HepG2 (cell line): ENCODE data around the gene VSIG8. TPM values are rescaled to one million over a fixed set of nuclear protein-coding genes. Genes with fewer than 3 reads are reported as not detected.

ENCODE experiments used
- JARID2 ChIP-seq: sonication (generic); formaldehyde crosslinking; IDR thresholded peaks from 2 replicates; pipeline ENCODE4 v1.8.1; 2023; ENCODE audit warnings: missing genetic modification reagents, inconsistent platforms; ENCODE audit not compliant: insufficient replicate concordance
- ZNF207 ChIP-seq: fragments of 450-650 bp; IDR thresholded peaks from 2 replicates; pipeline ENCODE4 v1.6.1; 2016; ENCODE audit warnings: antibody characterized with exemption, borderline replicate concordance
- ZNF790 ChIP-seq: sonication (generic); formaldehyde crosslinking; IDR thresholded peaks from 2 replicates; pipeline ENCODE4 v1.8.0; 2022; ENCODE audit warnings: missing genetic modification reagents, mild to moderate bottlenecking, borderline replicate concordance
- polyA plus RNA-seq, 8 experiments: library from polyadenylated mRNA; depleted of rRNA in 3 of 8; stranded (reverse) in 7 of 8; unstranded in 1 of 8; fragments of >200 nt; fragmentation: Illumina TruSeq in 4 of 8; extraction: Trizol in 4 of 8; gene quantifications; 2 replicates each; pipeline versions ENCODE4 v1.2.1 to v1.2.3, GENCODE V29; 2011 to 2016; ENCODE audit warnings: low read depth in 4 of 8, missing spikeins in 1 of 8, mixed read lengths in 1 of 8; ENCODE audit not compliant: insufficient read depth in 1 of 8
- total RNA-seq, 5 experiments: library from RNA; depleted of rRNA; stranded (reverse); fragments of >200 nt; fragmentation: Illumina TruSeq; extraction: Trizol; gene quantifications; 2 replicates each; pipeline ENCODE4 v1.2.3, GENCODE V29; 2016; ENCODE audit warnings: low read depth in 1 of 5
- TF ChIP-seq, protein P1 (sequence below): sonication (generic); formaldehyde crosslinking; IDR thresholded peaks from 2 replicates; pipeline ENCODE4 v1.4.0; 2020; ENCODE audit warnings: mild to moderate bottlenecking, missing genetic modification reagents
- TF ChIP-seq, protein P2 (sequence below): sonication (generic); formaldehyde crosslinking; IDR thresholded peaks from 2 replicates; pipeline ENCODE4; 2020; ENCODE audit warnings: missing genetic modification reagents, mild to moderate bottlenecking, borderline replicate concordance

VSIG8 gene
- total and polyA plus RNA-seq, 2 of the 13 experiments (the other 11 are each of a cell fraction or from before 2014, with no cell fraction given): not detected

DNA sequence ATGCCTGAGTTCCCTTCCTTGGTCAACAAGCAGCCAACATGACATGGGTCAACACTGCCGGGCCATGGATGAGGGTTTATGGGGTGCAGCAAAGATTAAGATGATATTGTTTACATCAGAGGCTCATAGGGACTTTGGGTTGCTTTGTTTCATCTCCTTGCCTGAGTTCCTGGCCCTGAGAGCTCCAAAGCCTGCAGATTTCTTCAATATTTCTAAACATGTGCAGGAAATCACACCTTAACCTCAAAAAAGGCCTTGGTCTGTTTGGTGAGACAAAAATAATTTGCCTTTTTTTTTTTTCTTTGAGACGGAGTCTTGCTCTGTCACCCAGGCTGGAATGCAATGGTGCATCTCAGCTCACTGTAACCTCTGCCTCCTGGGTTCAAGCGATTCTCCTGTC, 34.9 kb downstream of the VSIG8 start (continued):
- no peak for TF ChIP-seq ZNF790 (CRISPR knock-in tag)
- TF ChIP-seq JARID2 (CRISPR knock-in tag): no peak
- TF ChIP-seq, protein P1, sequence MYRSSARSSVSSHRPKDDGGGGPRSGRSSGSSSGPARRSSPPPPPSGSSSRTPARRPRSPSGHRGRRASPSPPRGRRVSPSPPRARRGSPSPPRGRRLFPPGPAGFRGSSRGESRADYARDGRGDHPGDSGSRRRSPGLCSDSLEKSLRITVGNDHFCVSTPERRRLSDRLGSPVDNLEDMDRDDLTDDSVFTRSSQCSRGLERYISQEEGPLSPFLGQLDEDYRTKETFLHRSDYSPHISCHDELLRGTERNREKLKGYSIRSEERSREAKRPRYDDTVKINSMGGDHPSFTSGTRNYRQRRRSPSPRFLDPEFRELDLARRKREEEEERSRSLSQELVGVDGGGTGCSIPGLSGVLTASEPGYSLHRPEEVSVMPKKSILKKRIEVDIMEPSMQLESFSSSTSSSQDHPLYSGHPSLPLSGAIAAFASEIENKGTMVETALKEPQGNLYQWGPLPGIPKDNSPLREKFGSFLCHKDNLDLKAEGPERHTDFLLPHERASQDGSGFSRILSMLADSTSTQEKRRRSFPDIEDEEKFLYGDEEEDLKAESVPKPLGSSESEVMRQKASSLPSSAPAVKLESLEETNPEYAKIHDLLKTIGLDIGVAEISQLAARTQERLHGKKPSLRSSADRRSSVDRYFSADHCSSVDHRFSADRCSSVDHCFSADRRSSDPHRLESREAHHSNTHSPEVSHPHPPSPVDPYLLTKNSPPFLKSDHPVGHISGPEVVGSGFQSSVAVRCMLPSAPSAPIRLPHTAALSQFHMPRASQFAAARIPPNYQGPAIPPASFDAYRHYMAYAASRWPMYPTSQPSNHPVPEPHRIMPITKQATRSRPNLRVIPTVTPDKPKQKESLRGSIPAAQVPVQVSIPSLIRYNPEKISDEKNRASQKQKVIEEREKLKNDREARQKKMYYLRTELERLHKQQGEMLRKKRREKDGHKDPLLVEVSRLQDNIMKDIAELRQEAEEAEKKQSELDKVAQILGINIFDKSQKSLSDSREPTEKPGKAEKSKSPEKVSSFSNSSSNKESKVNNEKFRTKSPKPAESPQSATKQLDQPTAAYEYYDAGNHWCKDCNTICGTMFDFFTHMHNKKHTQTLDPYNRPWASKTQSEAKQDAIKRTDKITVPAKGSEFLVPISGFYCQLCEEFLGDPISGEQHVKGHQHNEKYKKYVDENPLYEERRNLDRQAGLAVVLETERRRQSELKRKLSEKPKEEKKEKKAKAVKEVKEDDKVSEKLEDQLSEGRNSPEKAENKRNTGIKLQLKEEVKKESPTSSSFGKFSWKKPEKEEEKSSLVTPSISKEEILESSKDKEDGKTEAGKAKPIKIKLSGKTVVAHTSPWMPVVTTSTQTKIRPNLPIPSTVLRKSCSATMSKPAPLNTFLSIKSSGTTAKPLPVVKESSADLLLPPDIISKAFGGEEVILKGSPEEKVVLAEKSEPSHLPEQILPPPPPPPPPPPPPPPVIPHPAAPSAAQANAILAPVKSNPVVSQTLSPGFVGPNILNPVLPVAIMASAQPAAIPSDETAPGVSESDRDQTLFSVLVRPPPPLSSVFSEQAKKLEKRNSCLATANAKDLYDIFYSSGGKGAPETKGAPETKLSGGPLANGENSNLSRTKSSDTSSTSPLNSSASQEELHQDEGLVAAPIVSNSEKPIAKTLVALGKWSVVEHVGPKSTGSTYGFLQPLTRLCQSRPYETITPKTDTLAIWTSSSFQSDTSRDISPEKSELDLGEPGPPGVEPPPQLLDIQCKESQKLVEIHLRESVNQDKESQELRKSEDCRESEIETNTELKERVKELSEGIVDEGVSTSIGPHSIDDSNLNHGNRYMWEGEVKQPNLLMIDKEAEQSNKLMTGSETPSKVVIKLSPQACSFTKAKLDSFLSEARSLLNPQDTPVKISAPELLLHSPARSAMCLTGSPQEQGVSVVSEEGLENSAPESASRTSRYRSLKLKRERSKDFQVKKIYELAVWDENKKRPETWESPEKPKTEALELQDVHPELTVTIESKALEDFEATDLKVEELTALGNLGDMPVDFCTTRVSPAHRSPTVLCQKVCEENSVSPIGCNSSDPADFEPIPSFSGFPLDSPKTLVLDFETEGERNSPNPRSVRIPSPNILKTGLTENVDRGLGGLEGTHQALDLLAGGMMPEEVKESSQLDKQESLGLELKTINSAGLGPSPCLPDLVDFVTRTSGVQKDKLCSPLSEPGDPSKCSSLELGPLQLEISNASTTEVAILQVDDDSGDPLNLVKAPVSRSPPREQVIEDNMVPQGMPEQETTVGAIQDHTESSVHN: no peak
- no peak for TF ChIP-seq ZNF207
- TF ChIP-seq, protein P2, sequence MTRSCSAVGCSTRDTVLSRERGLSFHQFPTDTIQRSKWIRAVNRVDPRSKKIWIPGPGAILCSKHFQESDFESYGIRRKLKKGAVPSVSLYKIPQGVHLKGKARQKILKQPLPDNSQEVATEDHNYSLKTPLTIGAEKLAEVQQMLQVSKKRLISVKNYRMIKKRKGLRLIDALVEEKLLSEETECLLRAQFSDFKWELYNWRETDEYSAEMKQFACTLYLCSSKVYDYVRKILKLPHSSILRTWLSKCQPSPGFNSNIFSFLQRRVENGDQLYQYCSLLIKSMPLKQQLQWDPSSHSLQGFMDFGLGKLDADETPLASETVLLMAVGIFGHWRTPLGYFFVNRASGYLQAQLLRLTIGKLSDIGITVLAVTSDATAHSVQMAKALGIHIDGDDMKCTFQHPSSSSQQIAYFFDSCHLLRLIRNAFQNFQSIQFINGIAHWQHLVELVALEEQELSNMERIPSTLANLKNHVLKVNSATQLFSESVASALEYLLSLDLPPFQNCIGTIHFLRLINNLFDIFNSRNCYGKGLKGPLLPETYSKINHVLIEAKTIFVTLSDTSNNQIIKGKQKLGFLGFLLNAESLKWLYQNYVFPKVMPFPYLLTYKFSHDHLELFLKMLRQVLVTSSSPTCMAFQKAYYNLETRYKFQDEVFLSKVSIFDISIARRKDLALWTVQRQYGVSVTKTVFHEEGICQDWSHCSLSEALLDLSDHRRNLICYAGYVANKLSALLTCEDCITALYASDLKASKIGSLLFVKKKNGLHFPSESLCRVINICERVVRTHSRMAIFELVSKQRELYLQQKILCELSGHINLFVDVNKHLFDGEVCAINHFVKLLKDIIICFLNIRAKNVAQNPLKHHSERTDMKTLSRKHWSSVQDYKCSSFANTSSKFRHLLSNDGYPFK (CRISPR knock-in tag): no peak
- TF ChIP-seq, all 625 proteins: peak for 0
